H9 (cell line): ENCODE results near the gene DNAL1. TPM values are rescaled to one million over a fixed set of nuclear protein-coding genes. Genes with fewer than 3 reads are reported as not detected.

ENCODE experiments used
- DNase-seq: peaks from one replicate; pipeline ENCODE4 v3.0.0-alpha.2; 2017
- H2AFZ ChIP-seq: one replicate; pipeline ENCODE4 v1.6.1; 2013; ENCODE audit warnings: mild to moderate bottlenecking, low read length, control low read depth, moderate library complexity
- H2AK5ac ChIP-seq: 2 replicates; pipeline ENCODE4 v1.6.1; 2013; ENCODE audit warnings: low read length, control low read depth, mixed read lengths; ENCODE audit not compliant: insufficient read length
- H2BK120ac ChIP-seq: one replicate; pipeline ENCODE4 v1.6.1; 2013; ENCODE audit warnings: low read depth, mild to moderate bottlenecking, low read length, control low read depth, inconsistent platforms; ENCODE audit not compliant: poor library complexity, severe bottlenecking
- H2BK12ac ChIP-seq: 2 replicates; pipeline ENCODE4 v1.6.1; 2013; ENCODE audit warnings: low read length, control low read depth, mixed read lengths, low read depth; ENCODE audit not compliant: insufficient read length
- H2BK15ac ChIP-seq: 2 replicates; pipeline ENCODE4 v1.6.1; 2013; ENCODE audit warnings: low read depth, low read length, control low read depth
- H2BK20ac ChIP-seq: one replicate; pipeline ENCODE4 v1.6.1; 2013; ENCODE audit warnings: low read depth, mild to moderate bottlenecking, low read length, control low read depth, inconsistent platforms; ENCODE audit not compliant: poor library complexity, severe bottlenecking
- H2BK5ac ChIP-seq: 2 replicates; pipeline ENCODE4 v1.6.1; 2013; ENCODE audit warnings: low read length, control low read depth, mixed read lengths; ENCODE audit not compliant: insufficient read length
- H3K14ac ChIP-seq: 2 replicates; pipeline ENCODE4 v1.6.1; 2013; ENCODE audit warnings: low read length, control low read depth; ENCODE audit not compliant: insufficient read depth
- H3K18ac ChIP-seq: 2 replicates; pipeline ENCODE4 v1.6.1; 2013; ENCODE audit warnings: low read depth, mild to moderate bottlenecking, mixed read lengths, low read length, control low read depth; ENCODE audit not compliant: insufficient read length
- H3K23ac ChIP-seq: 2 replicates; pipeline ENCODE4 v1.6.1; 2013; ENCODE audit warnings: low read length, control low read depth, mixed read lengths, low read depth; ENCODE audit not compliant: insufficient read length
- H3K23me2 ChIP-seq: 2 replicates; pipeline ENCODE4 v1.6.1; 2013; ENCODE audit warnings: low read depth, mild to moderate bottlenecking, mixed read lengths, low read length, control low read depth; ENCODE audit not compliant: insufficient read length, poor library complexity, severe bottlenecking
- H3K27ac ChIP-seq: 2 replicates; pipeline ENCODE4 v1.5.1; 2013; ENCODE audit warnings: low read length, control low read depth, mixed read lengths, low read depth; ENCODE audit not compliant: insufficient read length
- H3K27me3 ChIP-seq: 2 replicates; pipeline ENCODE4 v1.6.1; 2013; ENCODE audit warnings: low read length, control low read depth, inconsistent platforms; ENCODE audit not compliant: insufficient read depth
- H3K4ac ChIP-seq: 2 replicates; pipeline ENCODE4 v1.6.1; 2013; ENCODE audit warnings: low read depth, mild to moderate bottlenecking, control low read depth, inconsistent platforms, low read length, moderate library complexity
- H3K4me1 ChIP-seq: 2 replicates; pipeline ENCODE4 v1.6.1; 2013; ENCODE audit warnings: low read length, control low read depth, inconsistent platforms; ENCODE audit not compliant: insufficient read depth
- H3K4me2 ChIP-seq: 2 replicates; pipeline ENCODE4 v1.6.1; 2013; ENCODE audit warnings: low read length, control low read depth, mixed read lengths; ENCODE audit not compliant: insufficient read length, insufficient read depth
- H3K56ac ChIP-seq: 2 replicates; pipeline ENCODE4 v1.6.1; 2013; ENCODE audit warnings: low read depth, mild to moderate bottlenecking, mixed read lengths, low read length, control low read depth; ENCODE audit not compliant: insufficient read length
- H3K79me1 ChIP-seq: 2 replicates; pipeline ENCODE4 v1.6.1; 2013; ENCODE audit warnings: low read depth, mild to moderate bottlenecking, moderate library complexity, low read length, control low read depth, inconsistent platforms; ENCODE audit not compliant: insufficient read depth, poor library complexity, severe bottlenecking
- H3K79me2 ChIP-seq: 2 replicates; pipeline ENCODE4 v1.6.1; 2013; ENCODE audit warnings: low read length, control low read depth, inconsistent platforms; ENCODE audit not compliant: insufficient read depth
- H3K9ac ChIP-seq: 2 replicates; pipeline ENCODE4 v1.6.1; 2013; ENCODE audit warnings: low read length, control low read depth, mixed read lengths; ENCODE audit not compliant: insufficient read length; ENCODE audit errors: extremely low read depth
- H3K9me3 ChIP-seq: one replicate; pipeline ENCODE4 v1.6.1; 2013; ENCODE audit warnings: low read depth, low read length, inconsistent platforms; ENCODE audit not compliant: control insufficient read depth
- H3T11ph ChIP-seq: one replicate; pipeline ENCODE4 v1.6.1; 2013; ENCODE audit warnings: mild to moderate bottlenecking, low read length, control low read depth, inconsistent platforms
- H4K20me1 ChIP-seq: one replicate; pipeline ENCODE4 v1.6.1; 2013; ENCODE audit not compliant: control insufficient read depth, insufficient read length, insufficient read depth
- H4K5ac ChIP-seq: 2 replicates; pipeline ENCODE4 v1.6.1; 2013; ENCODE audit warnings: low read depth, mild to moderate bottlenecking, mixed read lengths, low read length, control low read depth; ENCODE audit not compliant: insufficient read length
- H4K8ac ChIP-seq: replicated peaks from 2 replicates; pipeline ENCODE4 v1.6.1; 2013; ENCODE audit warnings: low read length, control low read depth, mixed read lengths, low read depth; ENCODE audit not compliant: insufficient read length
- H4K91ac ChIP-seq: 2 replicates; pipeline ENCODE4 v1.6.1; 2013; ENCODE audit warnings: low read depth, mild to moderate bottlenecking, moderate library complexity, mixed read lengths, low read length, control low read depth; ENCODE audit not compliant: insufficient read length
- H3K27ac Mint-ChIP-seq, 3 experiments: 2 replicates in 2 of 3; 3 replicates in 1 of 3; pipeline ENCODE4 v1.8.0; 2020 to 2021; ENCODE audit warnings: mixed read lengths in 3 of 3, mild to moderate bottlenecking in 1 of 3, moderate library complexity in 1 of 3
- H3K27me3 Mint-ChIP-seq: 2 replicates; pipeline ENCODE4 v1.8.0; 2021; ENCODE audit warnings: low read depth, mild to moderate bottlenecking, moderate library complexity, mixed read lengths
- H3K36me3 Mint-ChIP-seq, 3 experiments: 2 replicates in 2 of 3; 3 replicates in 1 of 3; pipeline ENCODE4 v1.8.0; 2020 to 2021; ENCODE audit warnings: low read depth in 3 of 3, mixed read lengths in 3 of 3; ENCODE audit not compliant: insufficient read depth in 1 of 3
- H3K4me1 Mint-ChIP-seq, 2 experiments: 2 replicates each; pipeline ENCODE4 v1.8.0; 2020; ENCODE audit warnings: mixed read lengths in 2 of 2
- H3K4me3 Mint-ChIP-seq, 2 experiments: 2 replicates in 1 of 2; 3 replicates in 1 of 2; pipeline ENCODE4 v1.8.0; 2020 to 2021; ENCODE audit warnings: mild to moderate bottlenecking in 2 of 2, mixed read lengths in 2 of 2, moderate library complexity in 1 of 2
- H3K9me3 Mint-ChIP-seq, 2 experiments: 2 replicates in 1 of 2; 3 replicates in 1 of 2; pipeline ENCODE4 v1.8.0; 2020; ENCODE audit warnings: mild to moderate bottlenecking in 2 of 2, mixed read lengths in 2 of 2, moderate library complexity in 1 of 2
- CTCF ChIP-seq: fragments of 200-600 bp; sonication (generic); conservative IDR thresholded peaks from 3 replicates; pipeline ENCODE4 v1.8.0; 2021; ENCODE audit warnings: antibody characterized with exemption, mild to moderate bottlenecking
- WGBS: extraction: QIAGEN DNeasy Blood & Tissue Kit; methylation state at CpG from one replicate; pipeline ENCODE4 v1.1.7; 2013; ENCODE audit warnings: missing lambda C conversion rate, low lambda C conversion rate, mixed read lengths; ENCODE audit not compliant: insufficient read length; ENCODE audit errors: extremely low coverage; 5-methylcytosine and 5-hydroxymethylcytosine counted together
- total RNA-seq: library from RNA; stranded (reverse); gene quantifications from 2 replicates; pipeline ENCODE4 v1.2.1, GENCODE V29; 2021

DNAL1 gene
- total RNA-seq, 1 experiment from 2014 or later = 17.7 TPM

DNA sequence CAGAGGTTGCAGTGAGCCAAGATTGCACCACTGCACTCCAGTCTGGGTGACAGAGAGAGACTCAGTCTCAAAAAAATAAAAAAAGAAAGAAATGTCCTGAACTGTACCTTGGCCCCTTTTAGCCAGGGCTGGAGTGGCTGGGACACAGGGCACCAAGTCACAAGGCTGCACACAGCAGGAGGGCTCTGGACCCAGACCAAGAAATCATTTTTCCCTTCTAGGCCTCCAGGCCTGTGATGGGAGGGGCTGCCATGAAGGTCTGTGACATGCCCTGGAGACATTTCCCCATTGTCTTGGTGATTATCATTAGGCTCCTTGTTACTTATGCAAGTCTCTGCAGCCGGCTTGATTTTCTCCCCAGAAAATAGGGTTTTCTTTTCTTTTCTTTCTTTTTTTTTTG lies 37.5 kb upstream of the DNAL1 start:
- Histone ChIP-seq H3K79me1 (no peaks in the 10 kb centered on the region), H4K5ac (no peak overlapping the region), H4K91ac (no peak overlapping the region), H2BK12ac (no peak overlapping the region), H3K9me3 (no peaks in the 10 kb centered on the region), H3K9ac (no peak overlapping the region), H3K4ac (no peak overlapping the region), H2BK20ac (no peak overlapping the region), H3T11ph (no peak overlapping the region), H3K14ac (no peak overlapping the region), H4K20me1 (no peaks in the 10 kb centered on the region), H3K79me2 (no peaks in the 10 kb centered on the region), H3K23ac (no peak overlapping the region), H3K27ac (no peak overlapping the region), H3K23me2 (no peaks in the 10 kb centered on the region), H3K4me1 (no peaks in the 10 kb centered on the region), H3K56ac (no peak overlapping the region), H3K4me2 (no peak overlapping the region), H2AFZ (no peak overlapping the region), H2BK120ac (no peak overlapping the region), H2BK5ac (no peak overlapping the region), H2AK5ac (no peak overlapping the region), H2BK15ac (no peak overlapping the region), H3K18ac (no peak overlapping the region), H3K27me3 (no peaks in the 10 kb centered on the region), H4K8ac (no peak overlapping the region)
- H3K27ac Mint-ChIP-seq = no peak overlapping the region
- WGBS = no CpG with 5 or more reads among the region's 1 CpG
- no peak for DNase-seq
- peaks cover 28 to 31% of the 10 kb centered on the region in 2 experiments for H3K9me3 Mint-ChIP-seq
- peaks cover 15 to 26% (median 25%) of the 10 kb centered on the region in 3 experiments for H3K36me3 Mint-ChIP-seq
- H3K4me3 Mint-ChIP-seq = no peak overlapping the region
- peaks cover 0 to 2% of the 10 kb centered on the region in 2 experiments; a peak in 1 of 4 replicates for H3K4me1 Mint-ChIP-seq
- peaks cover 6% of the 10 kb centered on the region for H3K27me3 Mint-ChIP-seq
- no peak for TF ChIP-seq CTCF
